ENCODE data around the gene EML6. TPM values are rescaled to one million over a fixed set of nuclear protein-coding genes. Genes with fewer than 3 reads are reported as not detected.

Gene EML6
- total and polyA plus RNA-seq, 2 of the 13 experiments (the other 11 are each of a cell fraction or from before 2014, with no cell fraction given): 17.2 to 32.4 TPM

DNA sequence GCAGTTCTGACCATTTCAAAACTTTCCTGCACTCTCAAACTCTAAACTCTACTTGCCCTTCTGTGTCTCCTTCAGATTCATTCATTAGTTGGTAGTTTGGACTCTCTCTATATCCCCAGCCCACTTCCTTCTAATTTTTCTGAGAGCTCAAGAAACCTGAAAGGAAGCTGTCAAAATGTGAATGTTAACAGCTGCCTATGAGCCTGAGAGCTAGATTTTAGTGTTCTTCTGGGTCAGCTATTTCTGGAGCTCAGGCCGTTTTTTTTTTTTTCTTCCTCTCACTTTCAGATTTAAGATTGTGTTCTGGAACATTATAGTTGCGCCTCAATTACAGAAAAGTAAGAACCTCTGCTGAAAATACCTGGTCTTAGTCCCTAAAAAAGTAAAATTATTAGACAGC, 253.7 kb downstream of the EML6 start (continued):
- TF ChIP-seq GZF1 (CRISPR knock-in tag; IDR thresholded peaks at IDR 0.05) (no peak), ZNF510 (CRISPR knock-in tag; IDR thresholded peaks at IDR 0.05; ENCODE audit: low read depth) (no peak), NFIC (IDR thresholded peaks at IDR 0.05; ENCODE audit: low read length) (no peak), ZNF121 (CRISPR knock-in tag; IDR thresholded peaks at IDR 0.05) (no peak), RFXANK (CRISPR knock-in tag; IDR thresholded peaks at IDR 0.05) (no peak), ZNF30 (CRISPR knock-in tag; IDR thresholded peaks at IDR 0.05) (no peak), ZNF768 (CRISPR knock-in tag; IDR thresholded peaks at IDR 0.05) (no peak), CEBPB (IDR thresholded peaks at IDR 0.05; ENCODE audit: borderline replicate concordance, low read depth, low read length) (no peak), NRL (CRISPR knock-in tag; IDR thresholded peaks at IDR 0.05; ENCODE audit: borderline replicate concordance) (no peak)
- TF ChIP-seq, protein P1, sequence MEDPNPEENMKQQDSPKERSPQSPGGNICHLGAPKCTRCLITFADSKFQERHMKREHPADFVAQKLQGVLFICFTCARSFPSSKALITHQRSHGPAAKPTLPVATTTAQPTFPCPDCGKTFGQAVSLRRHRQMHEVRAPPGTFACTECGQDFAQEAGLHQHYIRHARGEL (CRISPR knock-in tag; IDR thresholded peaks at IDR 0.05): no peak

DNA sequence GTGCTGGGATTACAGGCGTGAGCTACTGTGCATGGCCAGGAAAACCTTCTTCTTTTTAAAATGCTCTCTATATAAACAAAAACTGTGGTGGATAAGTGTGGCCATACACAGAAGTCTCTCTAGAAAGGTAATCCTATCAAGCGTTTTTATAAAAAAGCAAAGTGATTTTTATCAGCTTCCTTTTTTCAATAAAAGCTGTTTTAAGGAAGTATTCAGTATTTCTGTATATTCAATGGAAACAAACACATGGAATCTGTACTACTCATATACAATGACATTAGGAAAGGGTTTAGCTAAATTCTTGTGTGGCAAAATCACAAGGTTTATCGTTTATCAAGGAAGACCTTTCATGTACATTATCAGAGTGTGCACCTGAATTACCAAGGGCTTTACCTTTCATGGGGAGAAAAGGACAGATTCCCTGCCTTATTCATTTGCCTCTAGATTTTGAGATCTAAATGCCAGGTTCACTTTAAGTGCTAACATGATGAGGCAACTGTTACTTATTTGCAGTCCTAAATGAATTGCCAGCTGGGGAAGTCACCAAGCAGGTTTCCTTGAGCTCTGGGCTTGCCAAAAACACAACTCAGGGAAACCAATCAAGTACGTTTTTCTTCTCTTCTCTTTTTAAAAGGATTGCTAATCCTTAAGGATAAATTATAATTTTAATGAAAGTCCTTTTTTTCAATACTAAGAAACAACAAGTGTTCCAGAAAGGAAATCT, 256.0 kb downstream of the EML6 start:
- H2AFZ ChIP-seq (ENCODE audit: low read length): no peak overlapping the region
- in situ Hi-C loops (cut with HindIII; ENCODE audit: extremely low pct_ligation_motif_present, low pct_unique_long_range_greater_than_20kb): no loop called here
- ChIA-PET CTCF (ENCODE audit: low intra/inter-chr PET ratio, low total read pairs) (no interaction called here), POLR2A (no interaction called here)
- H3K4me2 ChIP-seq (ENCODE audit: low read depth, low read length): no peak overlapping the region
- H3K9me3 ChIP-seq (ENCODE audit: low read length): no peaks in the 10 kb centered on the region
- DNase-seq (ENCODE audit: low spot score): no peak
- no peaks in the 10 kb centered on the region for H3K27me3 ChIP-seq (ENCODE audit: control insufficient read depth in 1 of 2, insufficient read depth in 2 of 2, low read length in 2 of 2)
- no peaks in the 10 kb centered on the region for H4K20me1 ChIP-seq (ENCODE audit: insufficient read depth, low read length)
- intact Hi-C loops (cut with micrococcal nuclease; ENCODE audit: unreplicated experiment): no loop called here
- H3K36me3 ChIP-seq (replicated peaks in 1 of 2; ENCODE audit: control insufficient read depth in 1 of 2, insufficient read depth in 2 of 2, low read length in 2 of 2): peaks cover 3 to 54% of the 10 kb centered on the region in 2 experiments
- no peak overlapping the region for H3K4me3 ChIP-seq (replicated peaks in 1 of 3; ENCODE audit: insufficient read depth in 1 of 3, low read depth in 2 of 3, low read length in 3 of 3)
- no peak for TF ChIP-seq GATAD2A (CRISPR knock-in tag; IDR thresholded peaks at IDR 0.05)
- no peak for TF ChIP-seq ZNF563 (CRISPR knock-in tag; IDR thresholded peaks at IDR 0.05)
- no peak for TF ChIP-seq ZSCAN30 (CRISPR knock-in tag; IDR thresholded peaks at IDR 0.05)
- TF ChIP-seq, protein P2, sequence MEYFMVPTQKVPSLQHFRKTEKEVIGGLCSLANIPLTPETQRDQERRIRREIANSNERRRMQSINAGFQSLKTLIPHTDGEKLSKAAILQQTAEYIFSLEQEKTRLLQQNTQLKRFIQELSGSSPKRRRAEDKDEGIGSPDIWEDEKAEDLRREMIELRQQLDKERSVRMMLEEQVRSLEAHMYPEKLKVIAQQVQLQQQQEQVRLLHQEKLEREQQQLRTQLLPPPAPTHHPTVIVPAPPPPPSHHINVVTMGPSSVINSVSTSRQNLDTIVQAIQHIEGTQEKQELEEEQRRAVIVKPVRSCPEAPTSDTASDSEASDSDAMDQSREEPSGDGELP (IDR thresholded peaks at IDR 0.05; ENCODE audit: borderline replicate concordance, low read depth): no peak
- TF ChIP-seq, protein P3, sequence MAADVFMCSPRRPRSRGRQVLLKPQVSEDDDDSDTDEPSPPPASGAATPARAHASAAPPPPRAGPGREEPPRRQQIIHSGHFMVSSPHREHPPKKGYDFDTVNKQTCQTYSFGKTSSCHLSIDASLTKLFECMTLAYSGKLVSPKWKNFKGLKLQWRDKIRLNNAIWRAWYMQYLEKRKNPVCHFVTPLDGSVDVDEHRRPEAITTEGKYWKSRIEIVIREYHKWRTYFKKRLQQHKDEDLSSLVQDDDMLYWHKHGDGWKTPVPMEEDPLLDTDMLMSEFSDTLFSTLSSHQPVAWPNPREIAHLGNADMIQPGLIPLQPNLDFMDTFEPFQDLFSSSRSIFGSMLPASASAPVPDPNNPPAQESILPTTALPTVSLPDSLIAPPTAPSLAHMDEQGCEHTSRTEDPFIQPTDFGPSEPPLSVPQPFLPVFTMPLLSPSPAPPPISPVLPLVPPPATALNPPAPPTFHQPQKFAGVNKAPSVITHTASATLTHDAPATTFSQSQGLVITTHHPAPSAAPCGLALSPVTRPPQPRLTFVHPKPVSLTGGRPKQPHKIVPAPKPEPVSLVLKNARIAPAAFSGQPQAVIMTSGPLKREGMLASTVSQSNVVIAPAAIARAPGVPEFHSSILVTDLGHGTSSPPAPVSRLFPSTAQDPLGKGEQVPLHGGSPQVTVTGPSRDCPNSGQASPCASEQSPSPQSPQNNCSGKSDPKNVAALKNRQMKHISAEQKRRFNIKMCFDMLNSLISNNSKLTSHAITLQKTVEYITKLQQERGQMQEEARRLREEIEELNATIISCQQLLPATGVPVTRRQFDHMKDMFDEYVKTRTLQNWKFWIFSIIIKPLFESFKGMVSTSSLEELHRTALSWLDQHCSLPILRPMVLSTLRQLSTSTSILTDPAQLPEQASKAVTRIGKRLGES (CRISPR knock-in tag; IDR thresholded peaks at IDR 0.05; ENCODE audit: borderline replicate concordance): no peak
- no peak for TF ChIP-seq ZNF263 (CRISPR knock-in tag; IDR thresholded peaks at IDR 0.05)
- no peak for TF ChIP-seq HIVEP1 (CRISPR knock-in tag; IDR thresholded peaks at IDR 0.05)
- TF ChIP-seq, protein P4, sequence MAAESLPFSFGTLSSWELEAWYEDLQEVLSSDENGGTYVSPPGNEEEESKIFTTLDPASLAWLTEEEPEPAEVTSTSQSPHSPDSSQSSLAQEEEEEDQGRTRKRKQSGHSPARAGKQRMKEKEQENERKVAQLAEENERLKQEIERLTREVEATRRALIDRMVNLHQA (CRISPR knock-in tag; IDR thresholded peaks at IDR 0.05): no peak
- no peak for TF ChIP-seq TCF12 (IDR thresholded peaks at IDR 0.05)
- TF ChIP-seq TCF12 (CRISPR knock-in tag; IDR thresholded peaks at IDR 0.05): no peak
- TF ChIP-seq FOXP1 (IDR thresholded peaks at IDR 0.05): no peak
- TF ChIP-seq FOXP1 (CRISPR knock-in tag; IDR thresholded peaks at IDR 0.05): no peak
- TF ChIP-seq AKAP8 (CRISPR knock-in tag; IDR thresholded peaks at IDR 0.05): no peak
- no peak for TF ChIP-seq MIER2 (CRISPR knock-in tag; IDR thresholded peaks at IDR 0.05)
- FAIRE-seq: no peak
- no peak for ATAC-seq
- no peak overlapping the region for H3K27ac ChIP-seq (ENCODE audit: extremely low read length, insufficient read depth, low read length)
- peaks cover 10% of the 10 kb centered on the region for H3K79me2 ChIP-seq (ENCODE audit: insufficient read depth, low read length)
- BruUV-seq (replicated peaks): no TSS peak
- no peak overlapping the region for H3K9ac ChIP-seq (ENCODE audit: insufficient read depth, low read depth, low read length)
- H3K4me1 ChIP-seq (ENCODE audit: insufficient read depth, low read length): no peaks in the 10 kb centered on the region
- 78% methylated on average over 4 of the region's 4 CpGs for WGBS (ENCODE audit: low lambda C conversion rate)
